ENCODE data around the gene C2CD2.
"Not testable (repeated sequence)": the region's sequence is repeated elsewhere in the genome, so short reads cannot be mapped to it uniquely, and the experiment has no call there.

C2CD2 gene

GRCh38 chr21:41961282-41961701 is 7.5 kb upstream of the C2CD2 start:
- in situ Hi-C loops (cut with HindIII; ENCODE audit: low pct_unique_long_range_greater_than_20kb, low sequenced_read_pairs) = no loop called here
- no peak for TF ChIP-seq JUND (IDR thresholded peaks at IDR 0.05; ENCODE audit: low read depth)
- no peak for DNase-seq (ENCODE audit: low read depth in 1 of 2, low spot score in 1 of 2)

- in situ Hi-C loops (cut with HindIII; ENCODE audit: low pct_unique_long_range_greater_than_20kb, low sequenced_read_pairs) = no loop called here
- DNase-seq (ENCODE audit: low read depth in 1 of 2, low spot score in 1 of 2) = no peak
- TF ChIP-seq JUND (IDR thresholded peaks at IDR 0.05; ENCODE audit: low read depth) = no peak
Observed at GRCh38 chr21:41960386-41960785, 6.6 kb upstream of the C2CD2 start.

- in situ Hi-C loops (cut with HindIII; ENCODE audit: low pct_unique_long_range_greater_than_20kb, low sequenced_read_pairs); DNase-seq (ENCODE audit: low read depth in 1 of 2, low spot score in 1 of 2): not testable (repeated sequence)
Observed at GRCh38 chr21:41959697-41960096, 5.9 kb upstream of the C2CD2 start.

- in situ Hi-C loops (cut with HindIII; ENCODE audit: low pct_unique_long_range_greater_than_20kb, low sequenced_read_pairs) = no loop called here
- TF ChIP-seq JUND (IDR thresholded peaks at IDR 0.05; ENCODE audit: low read depth) = no peak
- DNase-seq (ENCODE audit: low read depth in 1 of 2, low spot score in 1 of 2) = peak in 1 of 2 experiments; percentile 70
Observed at GRCh38 chr21:41958886-41959563, 5.2 kb upstream of the C2CD2 start.

GRCh38 chr21:41957991-41958766 is 4.4 kb upstream of the C2CD2 start:
- in situ Hi-C loops (cut with HindIII; ENCODE audit: low pct_unique_long_range_greater_than_20kb, low sequenced_read_pairs) = no loop called here
- peak; percentile 67 to 90 for DNase-seq (ENCODE audit: low read depth in 1 of 2, low spot score in 1 of 2)
- TF ChIP-seq JUND (IDR thresholded peaks at IDR 0.05; ENCODE audit: low read depth) = no peak

- in situ Hi-C loops (cut with HindIII; ENCODE audit: low pct_unique_long_range_greater_than_20kb, low sequenced_read_pairs) = no loop called here
- no peak for TF ChIP-seq JUND (IDR thresholded peaks at IDR 0.05; ENCODE audit: low read depth)
- peak in 1 of 2 experiments; percentile 71 for DNase-seq (ENCODE audit: low read depth in 1 of 2, low spot score in 1 of 2)
Observed at GRCh38 chr21:41956926-41957729, 3.3 kb upstream of the C2CD2 start.

- in situ Hi-C loops (cut with HindIII; ENCODE audit: low pct_unique_long_range_greater_than_20kb, low sequenced_read_pairs) = no loop called here
- no peak for TF ChIP-seq JUND (IDR thresholded peaks at IDR 0.05; ENCODE audit: low read depth)
- DNase-seq (ENCODE audit: low read depth in 1 of 2, low spot score in 1 of 2) = no peak
Observed at GRCh38 chr21:41955516-41955915, 1.7 kb upstream of the C2CD2 start.

- in situ Hi-C loops (cut with HindIII; ENCODE audit: low pct_unique_long_range_greater_than_20kb, low sequenced_read_pairs) = no loop called here
- no peak for TF ChIP-seq JUND (IDR thresholded peaks at IDR 0.05; ENCODE audit: low read depth)
- no peak for DNase-seq (ENCODE audit: low read depth in 1 of 2, low spot score in 1 of 2)
Observed at GRCh38 chr21:41954654-41955499, 1.1 kb upstream of the C2CD2 start.

- in situ Hi-C loops (cut with HindIII; ENCODE audit: low pct_unique_long_range_greater_than_20kb, low sequenced_read_pairs) = no loop called here
- no peak for DNase-seq (ENCODE audit: low read depth in 1 of 2, low spot score in 1 of 2)
- no peak for TF ChIP-seq JUND (IDR thresholded peaks at IDR 0.05; ENCODE audit: low read depth)
Observed at GRCh38 chr21:41953249-41953830, 478 bp downstream of the C2CD2 start.

GRCh38 chr21:41952568-41953248 is 1.1 kb downstream of the C2CD2 start:
- in situ Hi-C loops (cut with HindIII; ENCODE audit: low pct_unique_long_range_greater_than_20kb, low sequenced_read_pairs) = no loop called here
- TF ChIP-seq JUND (IDR thresholded peaks at IDR 0.05; ENCODE audit: low read depth) = no peak
- DNase-seq (ENCODE audit: low read depth in 1 of 2, low spot score in 1 of 2) = peak in 1 of 2 experiments; percentile 54

GRCh38 chr21:41951876-41952567 is 1.8 kb downstream of the C2CD2 start:
- TF ChIP-seq JUND (IDR thresholded peaks at IDR 0.05; ENCODE audit: low read depth) = no peak
- no peak for DNase-seq (ENCODE audit: low read depth in 1 of 2, low spot score in 1 of 2)
- in situ Hi-C loops (cut with HindIII; ENCODE audit: low pct_unique_long_range_greater_than_20kb, low sequenced_read_pairs) = no loop called here

Measured in T47D (cell line).